CD4-positive, alpha-beta T cell treated with Interleukin-12 subunit alpha and Interleukin-12 subunit beta, for 1 hour (primary cell): ENCODE results near the gene SCARF1.

Experiments used
- DNase-seq: peaks from one replicate; pipeline ENCODE4 v3.0.0-alpha.2; 2020

Gene SCARF1

GRCh38 chr17:1597861-1598342 is 47.6 kb downstream of the SCARF1 start:
- no peak for DNase-seq

- DNase-seq = no peak
Observed at GRCh38 chr17:1593630-1593931, 52.0 kb downstream of the SCARF1 start.

GRCh38 chr17:1592751-1593629 is 52.5 kb downstream of the SCARF1 start:
- DNase-seq = no peak

- no peak for DNase-seq
Observed at GRCh38 chr17:1591474-1592090, 54.0 kb downstream of the SCARF1 start.

GRCh38 chr17:1590747-1591473 is 54.6 kb downstream of the SCARF1 start:
- DNase-seq = no peak

- no peak for DNase-seq
Observed at GRCh38 chr17:1590029-1590746, 55.3 kb downstream of the SCARF1 start.

- no peak for DNase-seq
Observed at GRCh38 chr17:1588821-1589585, 56.5 kb downstream of the SCARF1 start.

GRCh38 chr17:1584167-1584566 is 61.4 kb downstream of the SCARF1 start:
- DNase-seq = no peak
